ENCODE data around the gene DUSP28.

DUSP28 gene

DNA sequence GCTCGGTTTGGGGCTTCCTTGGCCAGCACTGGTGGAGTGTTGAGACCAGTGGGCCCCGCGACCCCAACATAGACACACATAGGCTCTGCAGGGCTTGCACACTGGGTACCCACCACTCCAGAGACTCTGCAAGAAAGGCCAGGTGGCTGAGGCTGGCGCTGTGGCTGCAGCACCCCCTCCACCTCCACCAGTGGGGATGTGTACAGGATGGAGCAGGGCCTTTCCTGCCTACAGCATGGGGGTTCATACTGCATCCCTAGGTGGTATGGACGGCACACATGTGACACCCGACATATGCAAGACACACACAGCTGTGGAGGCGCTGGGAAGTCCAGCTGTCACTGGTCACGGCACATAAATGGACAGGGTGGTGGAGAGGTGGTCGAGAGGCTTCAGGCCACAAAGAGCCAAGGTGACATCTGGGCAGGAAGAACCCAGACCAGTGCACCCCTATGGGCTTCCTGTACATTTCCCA is 9.4 kb downstream of the DUSP28 start:
- Mint-ChIP-seq H3K9me3 (no peaks in the 10 kb centered on the region), H3K27me3 (no peaks in the 10 kb centered on the region), H3K36me3 (ENCODE audit: low read depth) (peaks cover 68% of the 10 kb centered on the region), H3K27ac (peak overlapping the region; percentile 88), H3K4me3 (peak overlapping the region; percentile 87), H3K4me1 (ENCODE audit: low read depth) (peaks cover 75% of the 10 kb centered on the region)
- intact Hi-C loops (cut with micrococcal nuclease): loop anchor here (5.0 to 10.0 kb wide), 2 partner anchors 58 to 1045 kb away; partner anchors contain the start of gene GPR35

DNA sequence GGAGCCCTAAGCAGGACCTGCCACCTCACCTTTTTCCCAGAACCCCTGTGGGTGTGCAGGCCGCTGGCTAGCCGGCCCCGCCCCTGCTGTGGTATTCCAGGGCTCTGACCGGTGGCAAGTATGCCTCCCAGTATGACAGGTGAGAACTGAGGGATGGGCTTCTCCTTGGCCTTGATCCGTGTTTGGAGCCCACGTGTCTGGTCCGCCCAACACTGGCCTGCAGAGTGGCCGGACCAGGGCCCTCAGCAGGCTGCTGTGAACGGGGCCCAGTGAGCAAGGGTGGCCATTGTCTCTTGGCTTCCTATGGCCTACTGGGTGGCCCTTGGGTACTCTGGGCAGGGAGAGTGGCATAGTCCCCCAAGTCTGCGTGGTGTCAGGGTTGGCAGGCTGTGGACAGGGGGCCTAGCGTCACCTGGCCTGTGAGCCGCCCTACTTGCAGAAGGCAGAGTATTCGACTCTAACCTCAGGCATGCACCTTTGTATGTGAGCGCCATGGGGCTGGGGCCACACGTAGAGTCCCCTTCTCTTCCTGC is 9.9 kb downstream of the DUSP28 start:
- Mint-ChIP-seq H3K36me3 (ENCODE audit: low read depth) (peaks cover 68% of the 10 kb centered on the region), H3K27ac (peak overlapping the region; percentile 88)
- intact Hi-C loops (cut with micrococcal nuclease): loop anchor here (5.0 to 10.0 kb wide), 2 partner anchors 57 to 1045 kb away; partner anchors contain the start of gene GPR35

DNA sequence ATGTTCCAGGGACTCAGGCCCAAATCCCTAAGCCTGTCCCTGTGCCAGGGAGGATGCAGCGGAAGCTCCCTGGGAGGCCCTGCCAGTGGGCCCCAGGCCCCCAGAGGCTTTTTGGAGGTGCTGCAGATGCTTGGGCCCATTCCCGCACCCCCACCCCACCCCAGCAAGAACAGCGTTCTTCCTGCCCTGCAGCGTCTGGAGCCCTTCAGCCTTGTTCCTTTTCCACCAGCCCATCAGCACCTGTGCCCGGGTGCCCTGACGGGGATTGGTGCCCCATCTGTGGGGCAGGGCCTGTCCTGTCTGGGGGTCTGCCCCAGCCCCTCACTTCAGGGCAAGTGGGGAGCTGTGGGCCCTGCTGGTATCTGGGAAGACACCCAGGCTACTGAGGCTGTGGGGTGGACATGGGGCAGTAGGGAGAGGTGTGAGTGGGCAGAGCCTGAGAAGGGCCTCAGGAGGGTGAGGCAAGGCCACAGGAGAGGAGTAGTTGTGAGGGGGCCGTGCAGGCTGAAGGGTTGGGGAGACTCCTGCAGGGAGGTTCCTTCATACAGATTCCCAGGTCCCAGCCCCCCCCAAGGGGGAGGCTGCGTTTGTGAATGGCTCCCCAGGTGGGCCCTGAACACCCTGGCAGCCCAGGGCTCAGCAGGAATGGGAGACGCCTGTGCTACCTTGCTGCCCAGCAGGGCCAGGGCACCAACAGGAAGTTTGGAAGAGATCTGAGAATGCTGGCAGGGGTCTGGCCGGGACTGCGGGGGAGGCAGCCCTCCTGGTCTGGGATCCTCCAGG is 10.6 kb downstream of the DUSP28 start:
- intact Hi-C loops (cut with micrococcal nuclease): no loop called here
- peaks cover 66% of the 10 kb centered on the region for H3K4me1 Mint-ChIP-seq (ENCODE audit: low read depth)
- H3K36me3 Mint-ChIP-seq (ENCODE audit: low read depth): peaks cover 71% of the 10 kb centered on the region
- no peaks in the 10 kb centered on the region for H3K9me3 Mint-ChIP-seq
- H3K27me3 Mint-ChIP-seq: no peaks in the 10 kb centered on the region
- peak overlapping the region; percentile 87 for H3K4me3 Mint-ChIP-seq
- H3K27ac Mint-ChIP-seq: no peak overlapping the region

More for the DNA sequence above, 9.9 kb downstream of the DUSP28 start:
- H3K4me3 Mint-ChIP-seq: peak overlapping the region; percentile 87
- no peaks in the 10 kb centered on the region for H3K9me3 Mint-ChIP-seq
- H3K27me3 Mint-ChIP-seq: no peaks in the 10 kb centered on the region
- H3K4me1 Mint-ChIP-seq (ENCODE audit: low read depth): peaks cover 73% of the 10 kb centered on the region

DNA sequence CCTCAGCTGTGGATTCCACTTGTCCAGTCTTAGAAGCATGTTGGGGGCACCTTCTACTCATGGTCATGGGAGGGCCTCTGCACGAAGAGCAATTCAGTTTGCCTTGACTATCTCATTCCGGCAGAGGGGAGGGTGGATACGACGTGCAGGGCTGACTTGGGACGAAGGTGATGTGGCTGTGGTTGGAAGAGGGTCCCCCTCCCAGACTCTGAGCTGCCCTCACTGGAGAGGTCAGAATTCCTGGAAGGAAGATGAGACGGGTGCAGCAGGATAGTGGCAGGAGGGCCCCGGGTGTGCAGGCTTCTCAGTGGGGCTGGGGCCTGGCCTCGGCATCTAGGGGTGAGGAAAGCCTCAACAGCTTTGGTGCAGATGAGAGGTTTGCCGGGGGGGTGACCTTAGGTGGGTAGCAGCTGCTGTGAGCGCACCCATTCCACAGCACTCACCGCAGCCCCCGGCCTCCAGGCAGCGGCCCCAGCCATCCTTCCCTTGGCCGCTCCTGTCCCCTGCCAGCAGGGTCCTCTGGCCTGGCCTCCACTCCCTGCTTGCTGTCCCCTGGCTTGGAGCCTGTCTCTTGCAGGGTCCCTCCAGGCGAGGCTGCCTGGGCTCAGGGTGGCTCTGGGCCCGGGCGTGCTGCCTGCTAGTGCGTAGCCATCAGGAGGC is 11.3 kb downstream of the DUSP28 start:
- peaks cover 60% of the 10 kb centered on the region for H3K4me1 Mint-ChIP-seq (ENCODE audit: low read depth)
- H3K9me3 Mint-ChIP-seq: no peaks in the 10 kb centered on the region
- H3K27me3 Mint-ChIP-seq: no peaks in the 10 kb centered on the region
- intact Hi-C loops (cut with micrococcal nuclease): no loop called here
- peaks cover 78% of the 10 kb centered on the region for H3K36me3 Mint-ChIP-seq (ENCODE audit: low read depth)
- no peak overlapping the region for H3K27ac Mint-ChIP-seq
- H3K4me3 Mint-ChIP-seq: no peak overlapping the region

DNA sequence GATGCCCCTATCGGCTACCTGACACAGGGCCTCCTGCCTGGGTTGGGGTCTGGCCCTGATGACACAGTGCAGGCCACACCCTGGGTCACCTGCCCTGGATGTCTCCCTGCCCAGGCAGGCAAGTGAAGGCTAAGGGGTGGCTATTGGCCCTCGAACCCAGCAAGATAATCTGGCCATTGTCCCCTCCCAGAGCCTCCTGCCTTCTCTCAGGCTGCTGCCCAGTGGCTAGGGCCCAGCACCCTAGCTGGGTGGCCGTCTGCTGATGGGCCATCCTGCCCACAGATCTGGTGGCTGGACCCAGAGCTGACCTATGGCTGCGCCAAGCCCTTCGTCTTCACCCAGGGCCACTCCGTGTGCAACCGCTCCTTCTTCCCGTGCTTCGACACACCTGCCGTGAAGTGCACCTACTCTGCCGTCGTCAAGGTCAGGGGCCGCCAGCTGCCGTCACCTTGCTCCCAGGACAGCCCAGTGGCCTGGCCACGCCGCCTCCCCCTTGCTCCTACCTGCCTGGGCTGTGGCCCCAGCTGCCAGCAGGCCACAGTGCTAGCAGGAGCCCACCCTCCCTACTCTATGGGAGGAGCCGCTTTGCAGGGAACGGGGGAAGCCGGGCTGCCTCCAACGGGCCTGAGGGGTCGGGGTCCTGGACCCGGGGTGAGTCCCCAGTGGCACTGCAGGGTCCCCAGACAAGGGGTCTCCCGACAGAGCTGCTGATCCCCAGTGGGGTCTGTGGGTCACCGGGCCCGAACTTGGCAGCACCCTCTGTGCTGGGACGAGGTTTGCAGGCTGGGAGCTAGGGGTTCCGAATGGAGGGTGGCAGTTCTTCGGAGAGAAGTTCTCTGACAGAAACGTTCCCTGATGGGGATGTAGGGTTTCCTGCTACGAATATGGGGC is 12.2 kb downstream of the DUSP28 start:
- Mint-ChIP-seq H3K4me1 (ENCODE audit: low read depth) (peaks cover 58% of the 10 kb centered on the region), H3K4me3 (no peak overlapping the region), H3K27me3 (no peaks in the 10 kb centered on the region), H3K27ac (no peak overlapping the region), H3K9me3 (no peaks in the 10 kb centered on the region), H3K36me3 (ENCODE audit: low read depth) (peaks cover 88% of the 10 kb centered on the region)
- intact Hi-C loops (cut with micrococcal nuclease): no loop called here

DNA sequence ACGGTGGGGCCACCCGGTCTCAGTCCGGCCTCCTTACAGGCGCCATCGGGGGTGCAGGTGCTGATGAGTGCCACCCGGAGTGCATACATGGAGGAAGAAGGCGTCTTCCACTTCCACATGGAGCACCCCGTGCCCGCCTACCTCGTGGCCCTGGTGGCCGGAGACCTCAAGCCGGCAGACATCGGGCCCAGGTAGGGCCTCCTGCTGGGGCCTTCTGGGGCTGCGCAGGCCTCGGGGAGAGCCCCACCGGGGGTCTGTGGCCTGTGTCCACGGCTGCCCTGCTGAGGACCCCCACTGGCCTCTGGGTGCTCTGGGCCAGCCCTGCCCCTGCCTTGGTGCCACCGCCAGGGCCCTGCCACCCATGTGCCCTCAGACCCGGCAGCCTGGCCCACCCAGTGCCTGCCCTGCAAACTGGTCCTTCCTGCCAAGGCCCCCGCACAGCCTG is 12.9 kb downstream of the DUSP28 start:
- Mint-ChIP-seq H3K36me3 (ENCODE audit: low read depth) (peaks cover 95% of the 10 kb centered on the region), H3K27me3 (no peaks in the 10 kb centered on the region), H3K9me3 (no peaks in the 10 kb centered on the region), H3K4me1 (ENCODE audit: low read depth) (peaks cover 58% of the 10 kb centered on the region), H3K27ac (no peak overlapping the region), H3K4me3 (no peak overlapping the region)
- intact Hi-C loops (cut with micrococcal nuclease): no loop called here

DNA sequence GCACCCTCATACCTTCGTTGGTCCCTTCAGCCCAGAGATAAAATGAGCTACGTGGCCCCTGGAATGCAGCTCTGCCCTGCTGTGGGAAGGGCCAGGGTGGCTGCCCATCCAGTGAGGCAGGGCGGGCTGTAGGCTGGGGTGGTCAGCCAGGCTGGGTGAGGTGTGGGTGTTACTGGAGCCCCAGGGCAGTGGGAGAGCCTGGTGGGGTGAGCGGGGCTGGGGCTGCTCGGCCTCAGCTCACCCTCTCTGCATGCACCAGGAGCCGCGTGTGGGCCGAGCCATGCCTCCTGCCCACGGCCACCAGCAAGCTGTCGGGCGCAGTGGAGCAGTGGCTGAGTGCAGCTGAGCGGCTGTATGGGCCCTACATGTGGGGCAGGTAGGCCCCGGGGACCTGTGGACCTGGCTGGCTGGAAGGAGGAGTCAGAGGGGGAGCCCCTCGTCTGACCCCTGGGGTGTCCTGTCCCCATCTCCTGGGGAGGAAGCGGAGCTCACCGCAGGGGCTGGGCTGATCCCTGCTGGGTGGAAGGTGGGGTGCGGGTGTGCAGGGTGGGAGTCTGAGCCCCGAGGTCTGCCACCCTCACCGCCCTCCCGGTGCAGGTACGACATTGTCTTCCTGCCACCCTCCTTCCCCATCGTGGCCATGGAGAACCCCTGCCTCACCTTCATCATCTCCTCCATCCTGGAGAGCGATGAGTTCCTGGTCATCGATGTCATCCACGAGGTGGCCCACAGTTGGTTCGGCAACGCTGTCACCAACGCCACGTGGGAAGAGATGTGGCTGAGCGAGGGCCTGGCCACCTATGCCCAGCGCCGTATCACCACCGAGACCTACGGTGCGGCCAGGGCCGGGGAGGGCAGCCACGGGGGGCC is 13.6 kb downstream of the DUSP28 start:
- Mint-ChIP-seq H3K27ac (no peak overlapping the region), H3K9me3 (no peaks in the 10 kb centered on the region), H3K27me3 (no peaks in the 10 kb centered on the region), H3K4me3 (no peak overlapping the region), H3K36me3 (ENCODE audit: low read depth) (peaks cover 100% of the 10 kb centered on the region), H3K4me1 (ENCODE audit: low read depth) (peaks cover 65% of the 10 kb centered on the region)
- intact Hi-C loops (cut with micrococcal nuclease): no loop called here

DNA sequence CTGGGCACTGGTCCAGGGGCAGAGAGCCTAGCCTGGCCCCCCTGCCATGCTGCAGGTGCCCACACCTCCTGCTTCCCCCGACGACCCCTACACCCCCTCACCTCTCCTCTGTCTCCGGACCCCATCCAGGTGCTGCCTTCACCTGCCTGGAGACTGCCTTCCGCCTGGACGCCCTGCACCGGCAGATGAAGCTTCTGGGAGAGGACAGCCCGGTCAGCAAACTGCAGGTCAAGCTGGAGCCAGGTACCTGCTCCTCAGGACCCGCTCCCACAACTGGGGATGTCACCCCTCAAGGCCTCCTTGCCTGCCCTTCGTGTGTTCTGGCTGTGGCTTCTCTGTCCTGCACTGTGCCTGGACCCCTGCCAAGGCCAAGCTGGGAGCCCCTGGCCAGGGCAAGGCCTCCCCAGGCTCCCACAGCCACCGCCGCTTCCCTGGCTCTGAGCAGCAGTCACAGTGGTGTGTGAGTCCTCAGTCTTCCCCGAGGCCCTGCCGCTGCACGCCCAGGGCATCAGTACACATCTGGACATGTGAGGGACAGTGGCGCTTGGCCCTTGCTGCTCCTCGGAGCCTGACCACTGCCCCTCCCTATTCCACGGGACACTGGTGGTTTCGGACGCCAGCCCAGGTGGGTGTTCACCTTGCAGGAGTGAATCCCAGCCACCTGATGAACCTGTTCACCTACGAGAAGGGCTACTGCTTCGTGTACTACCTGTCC is 14.4 kb downstream of the DUSP28 start:
- Mint-ChIP-seq H3K4me3 (no peak overlapping the region), H3K4me1 (ENCODE audit: low read depth) (peaks cover 67% of the 10 kb centered on the region), H3K9me3 (no peaks in the 10 kb centered on the region), H3K27ac (no peak overlapping the region), H3K36me3 (ENCODE audit: low read depth) (peaks cover 100% of the 10 kb centered on the region), H3K27me3 (no peaks in the 10 kb centered on the region)
- intact Hi-C loops (cut with micrococcal nuclease): no loop called here

DNA sequence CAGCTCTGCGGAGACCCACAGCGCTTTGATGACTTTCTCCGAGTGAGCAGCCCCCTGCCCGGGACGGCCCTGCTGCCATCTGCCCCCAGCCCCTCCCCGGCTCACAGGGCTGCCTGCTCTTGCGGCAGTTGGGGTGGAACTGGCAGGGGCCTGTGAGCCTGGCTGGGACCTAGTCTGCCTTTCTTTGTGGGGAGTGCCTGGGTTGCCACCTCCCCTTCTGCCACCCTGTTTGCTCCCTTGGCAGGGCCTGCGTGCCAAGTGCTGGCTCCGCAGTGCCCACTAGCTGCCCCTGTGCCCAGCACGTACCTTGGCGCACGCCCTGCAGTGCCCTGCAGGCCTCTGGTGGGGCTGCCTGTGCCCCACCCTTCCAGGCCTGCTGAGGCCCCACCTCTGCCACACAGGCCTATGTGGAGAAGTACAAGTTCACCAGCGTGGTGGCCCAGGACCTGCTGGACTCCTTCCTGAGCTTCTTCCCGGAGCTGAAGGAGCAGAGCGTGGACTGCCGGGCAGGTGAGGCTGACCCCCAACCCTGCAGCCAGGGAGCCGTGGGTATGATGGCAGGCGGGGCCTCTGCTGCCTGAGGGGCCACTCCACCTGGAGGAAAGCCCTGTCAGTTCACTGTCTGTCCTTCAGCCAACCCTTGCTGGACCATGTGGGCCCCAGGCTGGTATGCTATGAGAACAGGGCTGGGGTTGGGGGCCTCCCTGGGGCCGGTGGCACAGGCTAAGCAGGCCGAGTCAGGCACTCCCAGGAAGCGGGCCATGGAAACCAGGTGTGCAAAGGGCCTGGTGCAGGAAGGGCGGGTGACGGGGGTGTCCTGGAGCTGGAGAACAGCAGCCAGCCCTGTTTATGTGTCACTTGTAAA is 15.2 kb downstream of the DUSP28 start:
- Mint-ChIP-seq H3K36me3 (ENCODE audit: low read depth) (peaks cover 97% of the 10 kb centered on the region), H3K9me3 (no peaks in the 10 kb centered on the region), H3K4me1 (ENCODE audit: low read depth) (peaks cover 67% of the 10 kb centered on the region), H3K27me3 (no peaks in the 10 kb centered on the region), H3K4me3 (no peak overlapping the region), H3K27ac (no peak overlapping the region)
- intact Hi-C loops (cut with micrococcal nuclease): no loop called here

DNA sequence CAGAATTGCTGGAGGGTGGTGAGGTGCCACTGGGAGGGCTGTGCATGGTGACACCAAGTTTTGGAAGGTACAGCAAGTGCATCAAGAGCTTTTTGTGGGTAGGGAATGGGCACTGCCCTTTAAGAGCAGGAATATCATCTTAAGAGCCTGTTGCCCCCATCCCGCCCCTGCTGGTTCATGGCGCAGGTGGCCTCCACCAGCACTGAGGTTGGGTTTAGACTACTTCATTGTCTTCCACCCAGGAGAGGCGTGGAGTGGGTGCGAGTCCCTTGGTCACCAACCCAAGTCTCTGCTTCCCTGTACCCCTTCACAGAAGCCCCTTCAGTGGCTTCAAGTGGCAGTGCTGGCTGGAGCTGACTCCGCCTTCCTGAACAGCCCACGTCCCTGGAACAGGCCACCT is 15.9 kb downstream of the DUSP28 start:
- Mint-ChIP-seq H3K4me3 (no peak overlapping the region), H3K9me3 (no peaks in the 10 kb centered on the region), H3K4me1 (ENCODE audit: low read depth) (peaks cover 67% of the 10 kb centered on the region), H3K27me3 (no peaks in the 10 kb centered on the region), H3K36me3 (ENCODE audit: low read depth) (peaks cover 97% of the 10 kb centered on the region), H3K27ac (no peak overlapping the region)
- intact Hi-C loops (cut with micrococcal nuclease): no loop called here

DNA sequence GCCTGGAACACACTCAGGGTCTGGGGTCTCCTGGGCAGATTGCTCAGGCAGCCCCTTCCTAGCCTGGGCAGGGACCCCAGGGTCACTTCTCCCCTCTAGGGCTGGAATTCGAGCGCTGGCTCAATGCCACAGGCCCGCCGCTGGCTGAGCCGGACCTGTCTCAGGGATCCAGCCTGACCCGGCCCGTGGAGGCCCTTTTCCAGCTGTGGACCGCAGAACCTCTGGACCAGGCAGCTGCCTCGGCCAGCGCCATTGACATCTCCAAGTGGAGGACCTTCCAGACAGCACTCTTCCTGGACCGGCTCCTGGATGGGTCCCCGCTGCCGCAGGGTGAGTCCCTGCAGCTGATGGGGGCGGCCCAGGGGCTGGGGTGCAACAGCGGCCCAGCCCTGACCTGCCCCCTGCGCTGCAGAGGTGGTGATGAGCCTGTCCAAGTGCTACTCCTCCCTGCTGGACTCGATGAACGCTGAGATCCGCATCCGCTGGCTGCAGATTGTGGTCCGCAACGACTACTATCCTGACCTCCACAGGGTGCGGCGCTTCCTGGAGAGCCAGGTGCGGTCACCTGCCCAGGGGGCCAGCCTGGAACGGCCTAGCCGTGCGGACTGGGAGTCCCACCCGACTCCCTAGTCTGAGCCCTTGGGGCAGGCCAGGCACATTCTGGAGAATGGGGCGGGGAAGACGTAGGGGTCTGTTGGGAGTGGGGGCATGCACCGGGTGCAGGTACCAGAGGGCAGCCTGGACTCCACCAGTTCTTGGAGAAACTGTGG is 16.5 kb downstream of the DUSP28 start:
- Mint-ChIP-seq H3K4me3 (no peak overlapping the region), H3K4me1 (ENCODE audit: low read depth) (peaks cover 64% of the 10 kb centered on the region), H3K36me3 (ENCODE audit: low read depth) (peaks cover 97% of the 10 kb centered on the region), H3K9me3 (no peaks in the 10 kb centered on the region), H3K27me3 (no peaks in the 10 kb centered on the region), H3K27ac (no peak overlapping the region)
- intact Hi-C loops (cut with micrococcal nuclease): no loop called here
